ENCODE data around the gene DNAH10.

DNAH10 gene, protein sequence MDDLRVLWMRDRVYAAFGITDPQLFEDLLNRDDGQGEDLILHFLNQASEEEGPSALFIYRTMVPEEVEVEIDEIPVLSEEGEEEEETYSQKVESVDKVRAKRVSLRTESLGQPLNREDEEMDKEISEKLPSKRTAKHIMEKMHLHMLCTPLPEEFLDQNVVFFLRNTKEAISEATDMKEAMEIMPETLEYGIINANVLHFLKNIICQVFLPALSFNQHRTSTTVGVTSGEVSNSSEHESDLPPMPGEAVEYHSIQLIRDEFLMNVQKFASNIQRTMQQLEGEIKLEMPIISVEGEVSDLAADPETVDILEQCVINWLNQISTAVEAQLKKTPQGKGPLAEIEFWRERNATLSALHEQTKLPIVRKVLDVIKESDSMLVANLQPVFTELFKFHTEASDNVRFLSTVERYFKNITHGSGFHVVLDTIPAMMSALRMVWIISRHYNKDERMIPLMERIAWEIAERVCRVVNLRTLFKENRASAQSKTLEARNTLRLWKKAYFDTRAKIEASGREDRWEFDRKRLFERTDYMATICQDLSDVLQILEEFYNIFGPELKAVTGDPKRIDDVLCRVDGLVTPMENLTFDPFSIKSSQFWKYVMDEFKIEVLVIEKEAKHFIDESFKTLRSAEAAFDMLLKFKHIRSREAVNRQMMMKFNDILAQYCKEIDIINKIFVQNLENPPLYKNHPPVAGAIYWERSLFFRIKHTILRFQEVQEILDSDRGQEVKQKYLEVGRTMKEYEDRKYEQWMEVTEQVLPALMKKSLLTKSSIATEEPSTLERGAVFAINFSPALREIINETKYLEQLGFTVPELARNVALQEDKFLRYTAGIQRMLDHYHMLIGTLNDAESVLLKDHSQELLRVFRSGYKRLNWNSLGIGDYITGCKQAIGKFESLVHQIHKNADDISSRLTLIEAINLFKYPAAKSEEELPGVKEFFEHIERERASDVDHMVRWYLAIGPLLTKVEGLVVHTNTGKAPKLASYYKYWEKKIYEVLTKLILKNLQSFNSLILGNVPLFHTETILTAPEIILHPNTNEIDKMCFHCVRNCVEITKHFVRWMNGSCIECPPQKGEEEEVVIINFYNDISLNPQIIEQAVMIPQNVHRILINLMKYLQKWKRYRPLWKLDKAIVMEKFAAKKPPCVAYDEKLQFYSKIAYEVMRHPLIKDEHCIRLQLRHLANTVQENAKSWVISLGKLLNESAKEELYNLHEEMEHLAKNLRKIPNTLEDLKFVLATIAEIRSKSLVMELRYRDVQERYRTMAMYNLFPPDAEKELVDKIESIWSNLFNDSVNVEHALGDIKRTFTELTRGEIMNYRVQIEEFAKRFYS (N-terminal part only)
- 0.28 to 0.96 (median 0.54) reads per million in 3 experiments for total RNA-seq

DNA sequence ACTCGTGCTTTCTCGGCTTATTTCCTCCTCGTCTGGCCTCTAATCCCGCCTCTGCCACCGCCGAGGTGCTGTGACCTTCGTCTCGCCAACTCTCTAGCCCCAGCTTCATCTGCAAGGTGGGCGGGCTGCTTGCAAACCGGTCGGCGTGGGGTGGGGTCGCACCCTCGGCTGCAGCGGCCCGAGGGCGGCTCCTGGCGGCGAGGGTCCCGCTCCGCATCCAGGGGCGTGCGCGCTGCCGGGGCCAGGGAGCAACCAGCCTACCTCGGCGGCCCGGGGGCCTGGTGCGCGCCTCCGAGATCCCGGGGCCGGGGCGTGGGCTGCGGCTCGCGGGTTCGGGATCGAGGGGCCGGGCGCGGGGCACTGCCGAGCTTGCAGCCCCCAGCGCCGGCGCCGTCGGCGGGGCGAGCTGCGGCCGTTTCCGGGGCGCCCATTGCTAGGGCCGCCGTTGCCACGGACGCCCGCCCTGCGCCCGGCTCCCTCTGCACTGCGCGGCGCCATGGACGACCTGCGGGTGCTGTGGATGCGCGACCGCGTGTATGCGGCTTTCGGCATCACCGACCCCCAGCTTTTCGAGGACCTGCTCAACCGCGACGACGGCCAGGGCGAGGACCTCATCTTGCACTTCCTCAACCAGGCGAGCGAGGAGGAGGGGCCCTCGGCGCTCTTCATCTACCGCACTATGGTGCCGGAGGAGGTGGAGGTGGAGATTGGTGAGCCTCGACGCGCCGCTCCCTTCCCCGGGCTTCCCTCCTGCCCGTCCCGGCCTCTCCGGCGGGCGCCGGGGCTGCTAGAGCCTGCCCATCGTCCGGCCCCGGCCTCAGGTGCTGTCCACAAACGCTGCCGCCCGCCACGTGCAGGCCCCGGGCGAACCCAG is at the start of gene DNAH10:
TSS of gene DNAH10 (plus strand) at position 461 of the 874 bp plus-strand sequence. CDS start at position 497, 36 bp downstream.
- DNase-seq, result no peak

DNA sequence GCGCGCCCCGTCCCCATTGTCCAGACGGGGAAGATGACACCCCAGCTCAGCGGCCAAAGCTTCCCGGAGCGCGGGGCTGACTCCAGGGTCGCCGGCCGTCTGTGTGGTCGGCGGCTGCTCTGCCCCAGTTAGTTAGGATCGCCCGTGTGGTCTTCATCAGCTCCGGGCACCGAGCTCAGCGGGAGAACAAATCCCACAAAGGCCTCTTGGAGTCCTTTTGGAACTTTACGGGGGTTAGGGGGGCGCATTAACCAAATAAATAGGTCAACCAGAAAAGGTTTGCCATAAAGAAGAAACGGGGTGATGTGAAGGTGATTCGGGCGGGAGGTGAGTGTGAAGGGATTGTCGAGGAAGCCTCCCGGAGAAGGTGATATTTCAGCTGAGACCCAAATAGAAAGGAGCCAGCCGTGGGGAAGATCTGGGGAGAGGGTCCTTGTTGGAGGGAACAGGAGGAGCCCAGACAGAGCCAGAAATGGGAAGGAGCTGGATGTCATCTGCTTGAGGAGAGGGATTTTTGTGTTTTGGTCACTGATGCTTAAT is 49.3 kb upstream of the DNAH10 start:
- DNase-seq, result no peak

DNA sequence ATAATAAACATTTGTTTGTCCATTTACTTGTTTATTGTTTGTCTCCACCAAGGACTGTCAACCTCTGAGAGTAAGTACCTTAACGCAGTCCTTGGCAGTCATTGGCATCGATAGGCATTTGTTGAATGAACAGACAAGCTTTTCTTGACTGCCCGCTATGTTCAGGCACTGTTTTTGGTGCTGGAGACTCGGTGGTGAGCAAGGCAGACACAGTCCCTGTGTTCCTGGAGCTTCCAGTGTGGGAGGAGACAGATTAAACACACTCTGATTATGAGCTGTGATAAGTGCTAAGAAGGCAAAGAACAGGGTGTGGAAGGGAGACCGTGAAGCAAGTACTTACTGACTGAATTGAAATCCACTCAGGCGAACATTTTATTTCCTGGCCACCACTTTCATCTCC is 48.7 kb upstream of the DNAH10 start:
- no peak for DNase-seq

- DNase-seq, result no peak
Measured at GRCh38 chr12:123713823-123714585, 48.1 kb upstream of the DNAH10 start.

GRCh38 chr12:123715195-123715594 is 46.9 kb upstream of the DNAH10 start:
- DNase-seq, result no peak

DNA sequence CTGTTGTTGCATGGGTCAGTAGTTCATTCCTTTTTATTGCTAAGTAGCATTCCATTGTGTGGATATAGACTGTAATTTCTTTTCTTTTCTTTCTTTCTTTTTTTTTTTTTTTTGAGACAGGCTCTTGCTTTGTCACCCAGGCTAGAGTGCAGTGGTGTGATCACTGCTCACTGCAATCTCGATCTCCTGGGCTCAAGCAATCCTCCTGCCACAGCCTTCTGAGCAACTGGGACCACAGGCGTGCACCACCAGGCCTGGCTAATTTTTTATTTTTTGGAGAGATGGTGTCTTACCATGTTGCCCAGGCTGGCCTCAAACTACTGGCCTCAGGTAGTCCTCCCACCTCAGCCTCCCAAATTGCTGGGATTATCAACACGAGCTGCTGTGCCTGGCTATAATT is 44.8 kb upstream of the DNAH10 start:
- no peak for DNase-seq

- DNase-seq, result no peak
Measured at GRCh38 chr12:123720141-123720814, 41.8 kb upstream of the DNAH10 start.

GRCh38 chr12:123721245-123721644 is 40.9 kb upstream of the DNAH10 start:
- no peak for DNase-seq

GRCh38 chr12:123723011-123723410 is 39.1 kb upstream of the DNAH10 start:
- DNase-seq, result no peak

DNA sequence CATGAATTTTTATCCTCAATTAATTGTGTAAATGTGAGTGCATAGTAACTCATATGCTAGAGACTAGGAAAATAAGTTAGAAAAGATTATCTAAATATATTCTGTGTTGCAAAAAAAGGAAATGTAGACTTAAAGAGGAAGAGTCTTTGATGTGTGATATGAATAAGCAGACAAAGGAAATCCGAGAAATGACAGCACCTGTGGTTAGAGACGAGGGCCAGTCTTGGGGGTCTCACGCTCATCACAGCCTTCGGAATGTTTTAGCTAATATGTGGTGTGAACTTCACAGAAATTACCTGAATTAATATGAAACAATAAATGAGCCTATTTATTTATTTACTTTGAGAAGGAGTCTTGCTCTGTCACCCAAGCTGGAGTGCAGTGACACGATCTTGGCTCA is 38.3 kb upstream of the DNAH10 start:
- DNase-seq, result no peak

GRCh38 chr12:123726244-123726643 is 35.9 kb upstream of the DNAH10 start:
- DNase-seq, result no peak

DNA sequence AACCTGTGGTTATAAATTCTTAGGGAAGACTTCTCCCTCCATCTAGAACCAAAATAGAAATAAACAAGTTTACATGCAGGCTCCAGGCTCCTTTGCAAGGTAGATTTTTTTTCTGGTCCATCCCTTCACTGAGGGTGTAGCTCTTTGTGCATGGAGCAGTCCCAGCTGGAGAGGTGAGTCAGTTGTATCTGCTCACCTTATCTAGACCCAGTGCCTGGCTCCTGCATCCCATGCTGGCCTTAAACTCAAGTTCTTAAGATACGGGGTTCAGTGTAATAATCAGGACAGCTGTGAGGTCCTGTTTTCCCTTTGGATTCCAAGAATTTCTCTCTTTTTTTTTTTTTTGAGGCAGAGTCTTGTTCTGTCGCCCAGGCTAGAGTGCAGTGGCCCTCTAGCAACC is 35.1 kb upstream of the DNAH10 start:
- no peak for DNase-seq

DNA sequence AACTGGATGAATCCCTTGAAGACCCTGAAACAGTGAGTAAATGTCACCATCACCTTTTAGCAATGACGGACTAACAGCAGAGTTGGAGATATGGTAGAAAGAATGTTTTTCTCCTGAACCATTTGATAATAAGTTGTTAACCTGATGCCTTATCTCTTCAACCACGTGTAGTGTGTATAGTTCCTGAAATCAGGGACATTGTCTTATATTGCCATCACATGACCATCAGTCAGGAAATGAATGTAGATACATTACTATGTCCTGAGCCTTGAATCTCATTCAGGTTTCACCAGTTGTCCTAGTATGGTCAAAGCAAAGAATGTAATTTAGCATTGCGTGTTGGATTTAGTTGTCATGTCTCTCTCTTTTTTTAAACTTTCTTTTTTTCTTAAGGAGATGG is 34.2 kb upstream of the DNAH10 start:
- DNase-seq, result no peak

DNA sequence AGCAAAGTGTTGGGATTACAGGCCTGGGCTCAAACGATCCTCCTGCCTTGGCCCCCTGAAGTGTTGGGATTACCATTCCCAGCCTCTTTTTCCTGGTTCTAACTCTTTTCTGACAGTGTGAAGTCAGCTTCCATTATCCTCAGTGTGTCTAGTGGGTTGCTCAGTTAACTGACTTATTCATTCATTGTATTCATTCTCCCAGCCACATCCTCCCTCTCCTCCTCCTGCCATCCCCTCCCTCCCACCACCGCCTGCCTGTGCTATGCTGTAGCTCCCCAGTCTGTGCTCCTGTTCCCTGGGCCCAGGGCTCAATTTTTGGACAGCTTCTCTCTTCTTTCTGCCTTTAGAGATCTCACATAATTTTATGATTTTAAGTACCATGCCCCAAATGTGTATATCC is 30.5 kb upstream of the DNAH10 start:
- no peak for DNase-seq

GRCh38 chr12:123732251-123732650 is 29.9 kb upstream of the DNAH10 start:
- no peak for DNase-seq

DNA sequence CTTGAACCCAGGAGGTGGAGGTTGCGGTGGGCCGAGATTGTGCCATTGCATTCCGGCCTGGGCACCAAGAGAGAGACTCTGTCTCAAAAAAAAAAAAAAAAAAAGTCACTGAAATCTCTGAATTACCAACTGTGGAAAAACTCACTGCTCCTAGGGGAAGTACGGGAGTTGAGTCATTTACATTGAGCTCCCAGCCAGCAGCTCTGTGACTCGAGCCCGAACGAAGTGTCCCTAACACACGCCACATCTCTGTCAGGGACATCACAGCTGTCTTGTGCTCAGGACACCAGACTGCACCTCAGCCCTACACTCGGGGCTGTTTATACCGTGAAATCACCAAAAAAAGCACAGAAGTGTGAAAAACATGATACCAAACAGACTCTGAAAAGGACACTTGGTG is 28.9 kb upstream of the DNAH10 start:
- no peak for DNase-seq

DNA sequence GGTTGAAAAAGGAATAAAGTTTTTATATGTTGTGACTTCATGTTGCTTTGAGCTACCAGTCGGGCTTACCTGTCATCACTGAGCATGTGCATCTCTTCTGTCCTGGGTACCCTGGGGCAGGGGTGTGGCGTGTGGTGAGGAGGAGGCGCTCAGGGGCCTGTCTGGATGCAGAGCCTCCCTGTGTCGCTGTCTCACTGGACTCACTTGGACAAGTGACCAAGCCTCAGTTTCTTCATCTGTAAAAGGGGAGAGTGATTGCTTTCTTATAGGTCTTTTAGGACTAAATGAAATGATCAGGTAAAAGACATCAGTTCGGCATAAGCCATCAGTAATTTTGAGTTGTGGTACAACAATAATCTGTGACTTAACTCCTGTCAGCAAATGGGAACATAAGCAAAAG is 27.8 kb upstream of the DNAH10 start:
- DNase-seq, result no peak

- DNase-seq, result no peak
Measured at GRCh38 chr12:123741937-123742572, 20.0 kb upstream of the DNAH10 start.

- DNase-seq, result no peak
Measured at GRCh38 chr12:123743002-123743401, 19.1 kb upstream of the DNAH10 start.

DNA sequence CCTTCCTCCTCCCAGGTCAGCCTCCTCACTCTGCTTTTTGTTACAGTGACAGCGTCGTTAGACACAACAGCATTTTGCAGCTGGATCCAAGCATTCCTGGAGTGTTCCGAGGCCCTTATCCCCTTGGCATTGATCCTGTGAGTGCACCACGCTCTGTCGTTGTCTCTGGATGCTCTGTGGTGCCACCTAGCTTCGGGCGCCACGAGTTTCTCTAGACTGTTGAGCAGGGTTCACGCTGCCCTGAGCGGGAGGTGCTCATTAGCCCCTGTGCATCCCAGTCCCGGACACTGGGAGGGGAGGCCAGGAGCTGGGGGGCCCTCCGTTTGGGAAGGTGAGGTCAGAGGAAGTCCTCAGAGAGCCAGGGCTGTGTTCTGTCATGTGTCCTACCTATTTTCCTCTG is 17.3 kb upstream of the DNAH10 start:
- DNase-seq, result no peak

Measured in central memory CD4-positive, alpha-beta T cell (primary cell).